ENCODE data around the gene NOL12.

Gene NOL12

DNA sequence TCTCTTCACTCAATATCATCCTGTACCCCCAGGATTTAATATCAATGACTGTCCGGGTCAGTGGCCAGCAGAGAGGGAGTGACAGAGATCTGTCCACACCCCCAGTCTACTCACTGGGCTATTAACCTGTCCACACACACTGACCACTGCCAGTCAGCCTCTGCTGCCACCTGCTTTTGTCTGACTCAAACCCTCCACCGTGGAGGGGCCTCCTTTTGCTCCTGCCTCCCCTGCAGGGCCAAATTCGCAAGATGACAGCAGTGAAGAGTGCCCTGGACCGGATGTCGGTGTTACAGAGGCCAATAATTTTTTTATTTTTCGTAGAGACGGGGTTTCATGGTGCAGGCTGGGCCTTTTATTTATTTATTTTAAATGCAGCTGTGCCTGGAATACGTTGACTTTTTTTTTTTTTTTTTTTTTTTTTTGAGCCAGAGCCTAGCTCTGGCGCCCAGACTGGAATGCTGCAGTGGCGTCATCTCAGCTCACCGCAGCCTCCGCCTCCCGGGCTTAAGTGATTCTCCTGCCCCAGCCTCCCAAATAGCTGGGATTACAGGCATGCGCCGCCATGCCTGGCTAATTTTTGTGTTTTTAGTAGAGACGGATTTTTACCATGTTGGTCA is 22.5 kb upstream of the NOL12 start:
- H3K4me3 ChIP-seq (ENCODE audit: control insufficient read depth in 1 of 7, extremely low read depth in 1 of 7, insufficient read depth in 4 of 7, low read depth in 2 of 7, low read length in 6 of 7): no peak overlapping the region
- CTCF ChIA-PET: interaction anchor here (1.0 to 39.6 kb wide), 4 partner anchors 14 to 141 kb away, joined by 3 to 672 read pairs (median 248); partner anchors contain the start of genes LGALS1, NOL12 and SH3BP1
- no peak for DNase-seq
- H3K27ac ChIP-seq (ENCODE audit: insufficient read depth in 1 of 2, low read depth in 1 of 2, low read length in 2 of 2, poor library complexity in 1 of 2, severe bottlenecking in 2 of 2): no peak overlapping the region
- H3K36me3 ChIP-seq (ENCODE audit: control insufficient read depth in 4 of 4, insufficient read depth in 4 of 4, low read length in 3 of 4): peaks cover 5 to 53% (median 23%) of the 10 kb centered on the region in 4 experiments
- H3K27me3 ChIP-seq (replicated peaks in 2 of 5; ENCODE audit: control insufficient read depth in 4 of 5, insufficient read depth in 5 of 5, low read length in 4 of 5): no peaks in the 10 kb centered on the region
- peaks cover 11 to 30% (median 28%) of the 10 kb centered on the region in 4 experiments for H3K4me1 ChIP-seq (ENCODE audit: control extremely low read depth in 1 of 4, control insufficient read depth in 4 of 4, insufficient read depth in 4 of 4, low read length in 3 of 4)
- no peaks in the 10 kb centered on the region for H3K9me3 ChIP-seq (ENCODE audit: control extremely low read depth in 1 of 5, control insufficient read depth in 4 of 5, insufficient read depth in 2 of 5, low read depth in 1 of 5, low read length in 4 of 5)
- POLR2A ChIA-PET: interaction anchor here (0.6 kb wide), 2 partner anchors 79 to 382 kb away, joined by 3 to 8 read pairs; partner anchors contain the start of gene CYTH4
- WGBS (ENCODE audit: insufficient coverage): 97% methylated on average over 8 of the region's 16 CpGs

DNA sequence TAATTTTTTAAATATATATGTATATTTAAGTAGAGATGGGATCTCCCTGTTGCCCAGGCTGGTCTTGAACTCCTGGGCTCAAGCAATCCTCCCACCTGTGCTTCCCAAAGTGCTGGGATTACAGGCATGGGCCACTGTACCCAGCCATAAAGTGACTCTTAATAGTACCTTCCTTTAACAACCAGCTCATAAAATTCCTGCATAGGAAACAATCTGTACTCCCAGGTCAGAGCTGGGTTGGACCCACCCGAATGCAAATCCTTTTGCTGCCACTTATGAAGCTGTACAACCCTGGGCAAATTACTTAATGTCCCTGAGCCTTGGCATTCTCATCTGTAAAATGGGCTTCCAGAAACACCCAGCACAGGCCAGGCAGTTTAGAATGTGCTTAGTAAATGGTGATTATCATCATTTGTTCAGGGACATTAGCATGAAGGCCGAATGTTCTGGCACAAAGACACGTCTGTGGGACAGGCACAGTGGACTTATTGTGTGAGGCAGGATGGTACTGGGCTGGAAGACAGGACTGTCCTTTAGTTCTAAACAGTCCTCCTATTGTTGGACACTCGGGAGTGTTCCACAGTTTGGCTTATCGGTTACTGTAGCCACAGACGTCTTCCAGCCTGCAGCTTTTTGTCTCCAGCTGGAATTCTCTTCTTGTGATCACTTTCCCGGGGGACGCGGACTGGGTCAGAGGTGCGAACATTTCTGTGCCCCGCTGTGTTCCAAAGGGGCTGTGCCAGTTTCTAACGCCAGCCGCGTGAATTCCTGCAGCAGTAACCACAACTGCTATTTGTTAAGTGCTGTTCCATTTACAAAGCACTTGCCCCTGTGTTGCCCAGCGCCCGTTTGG is 21.7 kb upstream of the NOL12 start:
- POLR2A ChIA-PET: no interaction called here
- H3K36me3 ChIP-seq (ENCODE audit: control insufficient read depth in 4 of 4, insufficient read depth in 4 of 4, low read length in 3 of 4): peaks cover 5 to 54% (median 23%) of the 10 kb centered on the region in 4 experiments
- CTCF ChIA-PET: interaction anchor here (1.0 to 39.6 kb wide), 3 partner anchors 13 to 70 kb away, joined by 3 to 672 read pairs (median 494); partner anchors contain the start of genes LGALS1, NOL12 and SH3BP1

DNA sequence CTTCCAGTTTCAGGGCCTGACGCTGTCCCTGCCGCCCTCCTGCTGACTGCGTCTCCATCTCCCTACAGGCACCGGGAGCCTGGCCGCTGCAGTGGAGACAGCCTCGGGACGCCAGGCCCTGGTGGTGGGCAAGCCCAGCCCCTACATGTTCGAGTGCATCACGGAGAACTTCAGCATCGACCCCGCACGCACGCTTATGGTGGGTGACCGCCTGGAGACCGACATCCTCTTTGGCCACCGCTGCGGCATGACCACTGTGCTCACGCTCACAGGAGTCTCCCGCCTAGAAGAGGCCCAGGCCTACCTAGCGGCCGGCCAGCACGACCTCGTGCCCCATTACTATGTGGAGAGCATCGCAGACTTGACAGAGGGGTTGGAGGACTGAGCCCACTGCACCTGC is 20.7 kb upstream of the NOL12 start:
- whole genome bisulfite sequencing (ENCODE audit: insufficient coverage): 96% methylated on average over 23 of the region's 24 CpGs
- H3K4me1 ChIP-seq (ENCODE audit: control extremely low read depth in 1 of 4, control insufficient read depth in 4 of 4, insufficient read depth in 4 of 4, low read length in 3 of 4): peaks cover 3 to 15% (median 12%) of the 10 kb centered on the region in 4 experiments
- H3K9me3 ChIP-seq (ENCODE audit: control extremely low read depth in 1 of 5, control insufficient read depth in 4 of 5, insufficient read depth in 2 of 5, low read depth in 1 of 5, low read length in 4 of 5): no peaks in the 10 kb centered on the region
- no peak for DNase-seq
- peaks cover 5 to 51% (median 23%) of the 10 kb centered on the region in 4 experiments for H3K36me3 ChIP-seq (ENCODE audit: control insufficient read depth in 4 of 4, insufficient read depth in 4 of 4, low read length in 3 of 4)
- no peak overlapping the region for H3K4me3 ChIP-seq (ENCODE audit: control insufficient read depth in 1 of 7, extremely low read depth in 1 of 7, insufficient read depth in 4 of 7, low read depth in 2 of 7, low read length in 6 of 7)
- no peak overlapping the region for H3K27ac ChIP-seq (ENCODE audit: insufficient read depth in 1 of 2, low read depth in 1 of 2, low read length in 2 of 2, poor library complexity in 1 of 2, severe bottlenecking in 2 of 2)
- CTCF ChIA-PET: interaction anchor here (25.2 to 39.6 kb wide), 2 partner anchors 12 to 28 kb away, joined by 494 to 672 read pairs; partner anchors contain the start of genes LGALS1, NOL12 and SH3BP1
- POLR2A ChIA-PET: no interaction called here
- no peaks in the 10 kb centered on the region for H3K27me3 ChIP-seq (replicated peaks in 2 of 5; ENCODE audit: control insufficient read depth in 4 of 5, insufficient read depth in 5 of 5, low read length in 4 of 5)

More for the DNA sequence above, 21.7 kb upstream of the NOL12 start:
- no peak for DNase-seq
- no peaks in the 10 kb centered on the region for H3K27me3 ChIP-seq (replicated peaks in 2 of 5; ENCODE audit: control insufficient read depth in 4 of 5, insufficient read depth in 5 of 5, low read length in 4 of 5)
- H3K4me3 ChIP-seq (ENCODE audit: control insufficient read depth in 1 of 7, extremely low read depth in 1 of 7, insufficient read depth in 4 of 7, low read depth in 2 of 7, low read length in 6 of 7): no peak overlapping the region
- no peak overlapping the region for H3K27ac ChIP-seq (ENCODE audit: insufficient read depth in 1 of 2, low read depth in 1 of 2, low read length in 2 of 2, poor library complexity in 1 of 2, severe bottlenecking in 2 of 2)
- WGBS (ENCODE audit: insufficient coverage): 94% methylated on average over 16 of the region's 16 CpGs
- no peaks in the 10 kb centered on the region for H3K9me3 ChIP-seq (ENCODE audit: control extremely low read depth in 1 of 5, control insufficient read depth in 4 of 5, insufficient read depth in 2 of 5, low read depth in 1 of 5, low read length in 4 of 5)
- H3K4me1 ChIP-seq (ENCODE audit: control extremely low read depth in 1 of 4, control insufficient read depth in 4 of 4, insufficient read depth in 4 of 4, low read length in 3 of 4): peaks cover 9 to 25% (median 22%) of the 10 kb centered on the region in 4 experiments

DNA sequence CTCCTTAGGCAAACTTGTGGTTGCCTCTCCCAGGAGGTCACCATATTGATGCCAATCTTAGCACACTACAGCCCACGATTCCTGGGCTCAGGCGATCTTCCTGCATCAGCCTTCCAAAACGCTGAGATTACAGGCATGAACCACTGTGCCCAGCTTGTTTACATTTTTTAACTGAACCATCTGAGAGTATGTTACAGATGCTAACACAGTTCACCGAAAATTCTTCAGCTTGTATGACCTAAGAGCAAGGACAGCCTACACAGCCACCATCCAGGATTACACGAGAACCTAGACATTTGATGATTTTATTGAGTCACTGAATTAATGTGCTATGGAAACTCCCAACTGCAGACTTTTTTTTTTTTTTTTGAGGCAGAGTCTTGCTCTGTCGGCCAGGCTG is 16.6 kb upstream of the NOL12 start:
- DNase-seq: no peak
- WGBS (ENCODE audit: insufficient coverage): 97% methylated on average over 5 of the region's 6 CpGs
- Histone ChIP-seq H3K4me3 (ENCODE audit: control insufficient read depth in 1 of 7, extremely low read depth in 1 of 7, insufficient read depth in 4 of 7, low read depth in 2 of 7, low read length in 6 of 7) (no peak overlapping the region), H3K4me1 (ENCODE audit: control extremely low read depth in 1 of 4, control insufficient read depth in 4 of 4, insufficient read depth in 4 of 4, low read length in 3 of 4) (peaks cover 5 to 41% (median 37%) of the 10 kb centered on the region in 4 experiments), H3K27me3 (replicated peaks in 2 of 5; ENCODE audit: control insufficient read depth in 4 of 5, insufficient read depth in 5 of 5, low read length in 4 of 5) (no peaks in the 10 kb centered on the region), H3K9me3 (ENCODE audit: control extremely low read depth in 1 of 5, control insufficient read depth in 4 of 5, insufficient read depth in 2 of 5, low read depth in 1 of 5, low read length in 4 of 5) (no peaks in the 10 kb centered on the region), H3K27ac (ENCODE audit: insufficient read depth in 1 of 2, low read depth in 1 of 2, low read length in 2 of 2, poor library complexity in 1 of 2, severe bottlenecking in 2 of 2) (no peak overlapping the region), H3K36me3 (ENCODE audit: control insufficient read depth in 4 of 4, insufficient read depth in 4 of 4, low read length in 3 of 4) (peaks cover 5 to 29% (median 20%) of the 10 kb centered on the region in 4 experiments)
- ChIA-PET CTCF (interaction anchor here (0.7 to 39.6 kb wide), 4 partner anchors 6 to 93 kb away, joined by 3 to 672 read pairs (median 494); partner anchors contain the start of genes LGALS1, NOL12, PDXP and SH3BP1), POLR2A (no interaction called here)

DNA sequence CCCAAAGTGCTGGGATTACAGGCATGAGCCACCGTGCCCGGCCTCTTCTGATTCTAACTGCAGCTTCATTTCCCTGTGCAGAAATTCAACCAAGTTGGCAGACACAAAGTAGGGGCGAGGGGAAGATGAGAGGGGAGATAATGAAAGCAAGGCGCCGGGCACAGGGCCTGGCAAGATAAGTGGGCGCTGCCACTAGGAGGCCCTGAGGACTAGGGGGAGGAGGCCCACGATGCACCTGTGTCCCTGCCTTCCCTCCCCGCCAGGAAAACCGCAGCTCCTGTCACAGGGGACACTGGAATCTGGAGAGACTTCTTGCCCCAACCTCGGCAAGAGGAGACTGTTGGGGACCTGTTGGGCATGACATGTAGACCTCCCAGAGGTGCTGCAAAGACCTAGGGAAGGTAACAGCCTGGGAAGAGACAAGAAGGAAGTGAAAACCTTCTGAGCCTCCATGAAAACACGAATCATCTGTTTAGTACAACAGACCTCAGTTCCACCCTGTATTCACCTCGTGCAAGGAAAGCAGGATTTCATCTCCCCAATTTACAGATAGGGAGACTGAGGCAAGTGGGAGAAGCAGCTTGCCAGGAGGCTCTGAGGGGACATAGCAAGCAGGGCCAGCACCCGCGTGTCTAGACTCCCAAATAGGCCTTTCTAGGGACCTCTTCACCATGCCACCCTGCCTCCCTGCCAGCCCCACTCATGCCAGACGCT is 13.8 kb upstream of the NOL12 start:
- Histone ChIP-seq H3K27ac (ENCODE audit: insufficient read depth in 1 of 2, low read depth in 1 of 2, low read length in 2 of 2, poor library complexity in 1 of 2, severe bottlenecking in 2 of 2) (peak overlapping the region in 1 of 2 experiments; percentile 19), H3K27me3 (replicated peaks in 2 of 5; ENCODE audit: control insufficient read depth in 4 of 5, insufficient read depth in 5 of 5, low read length in 4 of 5) (no peaks in the 10 kb centered on the region), H3K36me3 (ENCODE audit: control insufficient read depth in 4 of 4, insufficient read depth in 4 of 4, low read length in 3 of 4) (peaks cover 0 to 5% (median 2%) of the 10 kb centered on the region in 4 experiments), H3K4me3 (ENCODE audit: control insufficient read depth in 1 of 7, extremely low read depth in 1 of 7, insufficient read depth in 4 of 7, low read depth in 2 of 7, low read length in 6 of 7) (peak overlapping the region in 4 of 7 experiments; percentile 26 to 61 (median 49)), H3K4me1 (ENCODE audit: control extremely low read depth in 1 of 4, control insufficient read depth in 4 of 4, insufficient read depth in 4 of 4, low read length in 3 of 4) (peaks cover 5 to 66% (median 61%) of the 10 kb centered on the region in 4 experiments), H3K9me3 (ENCODE audit: control extremely low read depth in 1 of 5, control insufficient read depth in 4 of 5, insufficient read depth in 2 of 5, low read depth in 1 of 5, low read length in 4 of 5) (no peaks in the 10 kb centered on the region)
- WGBS (ENCODE audit: insufficient coverage): 22% methylated on average over 12 of the region's 15 CpGs
- CTCF ChIA-PET: interaction anchor here (1.2 to 39.6 kb wide), 5 partner anchors 5 to 120 kb away, joined by 3 to 672 read pairs (median 494); partner anchors contain the start of genes LGALS1, NOL12, PDXP and SH3BP1
- POLR2A ChIA-PET: interaction anchor here (0.6 to 1.6 kb wide), 4 partner anchors 11 to 33 kb away, joined by 3 to 5 read pairs (median 4); partner anchors contain the start of genes PDXP and SH3BP1
- peak; percentile 32 to 68 (median 47) for DNase-seq

DNA sequence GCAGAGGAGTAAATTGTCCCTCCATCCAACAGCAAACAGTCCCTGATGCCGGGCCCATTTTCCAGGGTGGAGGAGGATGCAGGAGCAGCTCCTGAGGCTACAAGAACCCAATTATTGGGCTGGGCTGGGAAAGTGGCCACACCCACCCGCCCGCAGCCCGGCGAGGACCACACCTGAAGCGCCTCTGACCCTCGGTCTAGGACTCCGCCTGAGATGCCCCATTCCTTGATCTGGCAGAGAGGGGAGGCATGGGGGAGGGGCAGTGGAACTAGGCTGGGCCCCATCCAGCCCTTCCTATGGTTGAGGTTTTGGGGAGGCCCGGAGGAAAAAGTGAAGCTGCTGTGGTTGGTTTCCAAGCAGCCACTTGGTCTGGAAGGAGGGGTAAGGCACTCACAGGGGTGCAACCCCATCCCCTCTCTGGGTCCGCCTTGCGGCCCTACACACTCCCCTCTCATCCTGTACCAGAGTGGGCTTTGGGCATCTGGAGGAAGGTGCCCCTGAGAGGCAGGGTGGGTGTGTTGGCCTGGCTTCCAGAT is 13.2 kb upstream of the NOL12 start:
- 14% methylated on average over 8 of the region's 11 CpGs for WGBS (ENCODE audit: insufficient coverage)
- H3K9me3 ChIP-seq (ENCODE audit: control extremely low read depth in 1 of 5, control insufficient read depth in 4 of 5, insufficient read depth in 2 of 5, low read depth in 1 of 5, low read length in 4 of 5): no peaks in the 10 kb centered on the region
- H3K27me3 ChIP-seq (replicated peaks in 2 of 5; ENCODE audit: control insufficient read depth in 4 of 5, insufficient read depth in 5 of 5, low read length in 4 of 5): no peaks in the 10 kb centered on the region
- peak overlapping the region in 5 of 7 experiments; percentile 26 to 61 (median 46) for H3K4me3 ChIP-seq (ENCODE audit: control insufficient read depth in 1 of 7, extremely low read depth in 1 of 7, insufficient read depth in 4 of 7, low read depth in 2 of 7, low read length in 6 of 7)
- H3K36me3 ChIP-seq (ENCODE audit: control insufficient read depth in 4 of 4, insufficient read depth in 4 of 4, low read length in 3 of 4): peaks cover 0 to 2% (median 0%) of the 10 kb centered on the region in 4 experiments
- H3K27ac ChIP-seq (ENCODE audit: insufficient read depth in 1 of 2, low read depth in 1 of 2, low read length in 2 of 2, poor library complexity in 1 of 2, severe bottlenecking in 2 of 2): peak overlapping the region in 1 of 2 experiments; percentile 34
- CTCF ChIA-PET: interaction anchor here (1.7 to 39.6 kb wide), 4 partner anchors 5 to 119 kb away, joined by 3 to 672 read pairs (median 494); partner anchors contain the start of genes LGALS1, NOL12, PDXP and SH3BP1
- H3K4me1 ChIP-seq (ENCODE audit: control extremely low read depth in 1 of 4, control insufficient read depth in 4 of 4, insufficient read depth in 4 of 4, low read length in 3 of 4): peaks cover 5 to 72% (median 67%) of the 10 kb centered on the region in 4 experiments
- POLR2A ChIA-PET: interaction anchor here (0.6 to 1.0 kb wide), 2 partner anchors 15 to 34 kb away, joined by 3 to 4 read pairs; partner anchors contain the start of genes PDXP and SH3BP1
- peak; percentile 31 to 80 (median 74) for DNase-seq
